Smooth muscle cell (in vitro differentiated cells): Measurements from ENCODE around the gene TPRG1L. TPM values are rescaled to one million over a fixed set of nuclear protein-coding genes. Genes with fewer than 3 reads are reported as not detected.

Source experiments
- DNase-seq: peaks from one replicate; lab custom pipeline; 2025; ENCODE audit not compliant: unreplicated experiment; lab: John Stamatoyannopoulos, UW
- H2AFZ ChIP-seq: fragments of 200-600 bp; sonication (generic); 2 replicates; pipeline ENCODE4 v1.6.0; 2016; ENCODE audit warnings: antibody characterized with exemption, low read depth, mild to moderate bottlenecking
- H3F3A ChIP-seq: fragments of 200-600 bp; sonication (generic); 2 replicates; pipeline ENCODE4 v1.6.0; 2017; ENCODE audit warnings: antibody characterized with exemption, low read depth
- H3K27ac ChIP-seq: fragments of 200-600 bp; sonication (generic); 2 replicates; pipeline ENCODE4 v1.5.1; 2016; ENCODE audit warnings: low read depth, mild to moderate bottlenecking
- H3K27me3 ChIP-seq: fragments of 200-600 bp; sonication (generic); 2 replicates; pipeline ENCODE4 v1.6.1; 2016; ENCODE audit warnings: low read depth, mild to moderate bottlenecking
- H3K36me3 ChIP-seq: fragments of 200-600 bp; sonication (generic); 2 replicates; pipeline ENCODE4 v1.5.1; 2016; ENCODE audit warnings: low read depth
- H3K4me1 ChIP-seq: fragments of 200-600 bp; sonication (generic); 2 replicates; pipeline ENCODE4 v1.5.1; 2016; ENCODE audit warnings: low read depth
- H3K4me2 ChIP-seq: fragments of 200-600 bp; sonication (generic); 2 replicates; pipeline ENCODE4 v1.6.0; 2016; ENCODE audit warnings: mild to moderate bottlenecking
- H3K4me3 ChIP-seq: fragments of 200-600 bp; sonication (generic); 2 replicates; pipeline ENCODE4 v1.5.1; 2016; ENCODE audit warnings: mild to moderate bottlenecking
- H3K79me2 ChIP-seq: fragments of 200-600 bp; sonication (generic); 2 replicates; pipeline ENCODE4 v1.6.0; 2016; ENCODE audit warnings: low read depth, mild to moderate bottlenecking
- H3K9ac ChIP-seq: fragments of 200-600 bp; sonication (generic); 2 replicates; pipeline ENCODE4 v1.6.0; 2016; ENCODE audit warnings: low read depth
- H3K9me3 ChIP-seq: fragments of 200-600 bp; sonication (generic); replicated peaks from 2 replicates; pipeline ENCODE4 v1.5.1; 2016; ENCODE audit warnings: low read depth
- H4K20me1 ChIP-seq: fragments of 200-600 bp; sonication (generic); 2 replicates; pipeline ENCODE4 v1.6.0; 2016; ENCODE audit warnings: low read depth
- WGBS: methylation state at CpG from one replicate; pipeline ENCODE4 v1.1.7; 2016; ENCODE audit warnings: low lambda C conversion rate; 5-methylcytosine and 5-hydroxymethylcytosine counted together
- polyA plus RNA-seq: library from polyadenylated mRNA; unstranded; fragments of >200 nt; fragmentation: Nextera tagmentation; extraction: Ambion mirVana; gene quantifications from 2 replicates; pipeline ENCODE4 v1.2.1, GENCODE V29; 2016
- total RNA-seq: library from RNA; depleted of rRNA; stranded (reverse); fragments of >200 nt; gene quantifications from 2 replicates; pipeline ENCODE4 v1.2.3, GENCODE V29; 2014
- TF ChIP-seq, protein P1 (sequence below): fragments of 200-600 bp; sonication (generic); IDR thresholded peaks from 2 replicates; pipeline ENCODE4 v1.5.1; 2017; ENCODE audit warnings: borderline replicate concordance, mild to moderate bottlenecking, antibody characterized with exemption; ENCODE audit not compliant: insufficient read depth, poor library complexity, severe bottlenecking

TPRG1L gene
- total and polyA plus RNA-seq, 2 experiments from 2014 or later, result 20.7 to 35.0 TPM

DNA sequence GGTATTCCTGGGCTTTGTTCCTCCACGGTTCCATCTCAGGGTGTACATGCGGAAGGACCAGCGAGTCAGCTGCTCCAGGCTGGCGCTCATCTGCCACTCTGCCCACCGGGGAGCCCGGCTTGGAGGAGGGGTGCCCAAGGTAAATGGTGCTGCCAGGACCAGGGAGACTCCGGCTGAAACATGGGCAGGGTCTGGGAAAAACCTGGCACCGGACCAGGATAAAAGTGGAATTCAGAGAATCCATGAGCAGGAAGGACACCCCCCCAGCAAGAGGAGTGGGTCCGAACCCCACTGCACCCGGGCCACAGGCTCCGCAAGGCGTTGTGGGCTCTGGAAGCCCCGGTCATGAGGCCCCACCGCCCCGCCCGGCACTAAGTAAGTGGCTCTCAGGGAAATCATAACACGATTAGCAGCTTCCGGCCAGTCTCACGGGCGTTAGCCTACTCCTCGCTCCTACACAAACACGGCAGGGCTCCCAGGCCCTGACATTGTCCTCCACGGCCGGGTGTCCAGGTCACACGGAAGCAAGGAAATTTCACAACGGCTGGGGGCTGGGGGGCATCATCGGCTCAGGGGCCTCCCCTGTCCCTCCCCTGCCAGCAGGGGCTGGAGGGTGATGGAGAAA is 34.6 kb upstream of the TPRG1L start:
- no peaks in the 10 kb centered on the region for H3K27me3 ChIP-seq
- DNase-seq, result no peak
- 81% methylated on average over 27 of the region's 27 CpGs for WGBS
- H3K9ac ChIP-seq, result no peak overlapping the region
- no peak overlapping the region for H3K4me3 ChIP-seq
- H3K4me2 ChIP-seq, result no peak overlapping the region
- H3K4me1 ChIP-seq, result no peaks in the 10 kb centered on the region
- no peaks in the 10 kb centered on the region for H3K79me2 ChIP-seq
- no peak overlapping the region for H3K27ac ChIP-seq
- no peaks in the 10 kb centered on the region for H3F3A ChIP-seq
- no peaks in the 10 kb centered on the region for H4K20me1 ChIP-seq
- H3K36me3 ChIP-seq, result no peaks in the 10 kb centered on the region
- no peak overlapping the region for H2AFZ ChIP-seq
- no peaks in the 10 kb centered on the region for H3K9me3 ChIP-seq
- TF ChIP-seq, protein P1, sequence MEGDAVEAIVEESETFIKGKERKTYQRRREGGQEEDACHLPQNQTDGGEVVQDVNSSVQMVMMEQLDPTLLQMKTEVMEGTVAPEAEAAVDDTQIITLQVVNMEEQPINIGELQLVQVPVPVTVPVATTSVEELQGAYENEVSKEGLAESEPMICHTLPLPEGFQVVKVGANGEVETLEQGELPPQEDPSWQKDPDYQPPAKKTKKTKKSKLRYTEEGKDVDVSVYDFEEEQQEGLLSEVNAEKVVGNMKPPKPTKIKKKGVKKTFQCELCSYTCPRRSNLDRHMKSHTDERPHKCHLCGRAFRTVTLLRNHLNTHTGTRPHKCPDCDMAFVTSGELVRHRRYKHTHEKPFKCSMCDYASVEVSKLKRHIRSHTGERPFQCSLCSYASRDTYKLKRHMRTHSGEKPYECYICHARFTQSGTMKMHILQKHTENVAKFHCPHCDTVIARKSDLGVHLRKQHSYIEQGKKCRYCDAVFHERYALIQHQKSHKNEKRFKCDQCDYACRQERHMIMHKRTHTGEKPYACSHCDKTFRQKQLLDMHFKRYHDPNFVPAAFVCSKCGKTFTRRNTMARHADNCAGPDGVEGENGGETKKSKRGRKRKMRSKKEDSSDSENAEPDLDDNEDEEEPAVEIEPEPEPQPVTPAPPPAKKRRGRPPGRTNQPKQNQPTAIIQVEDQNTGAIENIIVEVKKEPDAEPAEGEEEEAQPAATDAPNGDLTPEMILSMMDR, result no peak

DNA sequence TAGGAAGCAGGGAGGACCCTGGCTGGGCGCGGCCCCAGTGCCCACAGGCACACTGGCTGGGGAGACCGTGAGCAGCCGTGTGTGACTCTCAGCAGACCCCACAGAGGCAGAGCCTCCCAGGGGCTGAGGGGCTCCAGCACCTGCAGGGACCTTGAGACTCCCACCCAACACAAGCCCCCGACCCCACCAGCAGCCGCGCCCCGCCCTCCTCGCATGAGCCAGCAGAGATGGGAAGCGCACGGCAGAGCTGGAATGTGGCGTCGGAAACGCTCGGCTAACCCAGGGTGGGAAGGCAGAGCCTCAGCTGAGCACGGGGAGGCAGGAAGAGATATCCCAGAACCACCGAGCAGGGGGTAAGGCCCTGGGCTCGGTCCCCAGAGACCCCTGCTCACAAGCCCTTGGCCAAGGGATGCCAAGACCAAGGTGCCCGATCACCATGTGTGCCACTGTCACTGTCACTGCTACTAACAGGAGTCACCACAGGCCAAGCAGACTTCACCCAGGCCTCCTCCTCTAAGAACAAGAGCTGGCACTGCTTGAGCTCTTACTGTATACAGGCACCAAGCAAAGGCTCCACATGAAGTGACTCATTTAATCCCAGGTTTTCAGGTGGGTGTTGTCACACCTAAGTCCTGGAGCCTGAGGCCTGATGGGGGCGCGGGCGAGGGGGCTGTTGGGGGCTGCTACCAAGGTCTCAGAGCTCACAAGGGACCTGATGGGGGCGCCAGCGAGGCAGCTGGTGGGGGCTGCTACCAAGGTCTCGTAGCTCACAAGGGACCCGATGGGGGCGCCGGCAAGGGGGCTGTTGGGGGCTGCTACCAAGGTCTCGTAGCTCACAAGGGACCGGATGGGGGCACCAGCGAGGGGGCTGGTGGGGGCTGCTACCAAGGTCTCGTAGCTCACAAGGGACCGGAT is 33.6 kb upstream of the TPRG1L start:
- no peak overlapping the region for H3K4me2 ChIP-seq
- TF ChIP-seq, protein P1, result no peak
- no peak overlapping the region for H3K9ac ChIP-seq
- no peaks in the 10 kb centered on the region for H3K79me2 ChIP-seq
- no peaks in the 10 kb centered on the region for H3K27me3 ChIP-seq
- no peak overlapping the region for H2AFZ ChIP-seq
- H4K20me1 ChIP-seq, result no peaks in the 10 kb centered on the region
- H3K4me3 ChIP-seq, result no peak overlapping the region
- H3F3A ChIP-seq, result no peaks in the 10 kb centered on the region
- WGBS, result 91% methylated on average over 28 of the region's 33 CpGs
- DNase-seq, result no peak
- H3K4me1 ChIP-seq, result no peaks in the 10 kb centered on the region
- no peak overlapping the region for H3K27ac ChIP-seq
- H3K9me3 ChIP-seq, result no peaks in the 10 kb centered on the region
- no peaks in the 10 kb centered on the region for H3K36me3 ChIP-seq

DNA sequence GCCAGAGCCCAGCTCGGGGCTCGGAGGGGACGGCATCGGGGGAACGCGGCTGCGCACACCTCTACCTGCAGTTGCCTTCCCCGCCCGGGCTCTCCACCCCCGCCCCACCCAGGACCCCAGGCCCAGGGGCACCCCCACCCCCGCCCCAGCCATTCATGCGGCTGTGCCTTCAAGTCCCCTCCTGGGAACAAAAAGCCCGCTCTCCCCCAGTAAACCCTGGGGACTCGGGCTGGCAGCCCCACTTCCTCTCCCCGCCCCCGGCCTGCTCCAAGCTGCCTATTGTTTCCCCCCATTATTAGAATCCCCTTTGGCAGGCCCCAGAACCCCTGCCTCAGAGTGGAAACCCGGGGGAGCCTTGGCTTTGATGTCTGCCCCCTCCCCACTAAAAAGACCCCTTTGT is 31.5 kb upstream of the TPRG1L start:
- 97% methylated on average over 8 of the region's 17 CpGs for WGBS
- Histone ChIP-seq H3K36me3 (no peaks in the 10 kb centered on the region), H3K9ac (no peak overlapping the region), H3K9me3 (no peaks in the 10 kb centered on the region), H4K20me1 (no peaks in the 10 kb centered on the region), H3K4me2 (no peak overlapping the region), H3K79me2 (no peaks in the 10 kb centered on the region), H3K4me3 (no peak overlapping the region), H3K27ac (no peak overlapping the region), H3K27me3 (no peaks in the 10 kb centered on the region), H3K4me1 (peaks cover 8% of the 10 kb centered on the region), H3F3A (no peaks in the 10 kb centered on the region), H2AFZ (no peak overlapping the region)
- DNase-seq, result no peak
- TF ChIP-seq, protein P1, result no peak
